ENCODE measurements around the gene IAPP.
"Not testable (repeated sequence)": the region's sequence is repeated elsewhere in the genome, so short reads cannot be mapped to it uniquely, and the experiment has no call there.

IAPP gene

DNA sequence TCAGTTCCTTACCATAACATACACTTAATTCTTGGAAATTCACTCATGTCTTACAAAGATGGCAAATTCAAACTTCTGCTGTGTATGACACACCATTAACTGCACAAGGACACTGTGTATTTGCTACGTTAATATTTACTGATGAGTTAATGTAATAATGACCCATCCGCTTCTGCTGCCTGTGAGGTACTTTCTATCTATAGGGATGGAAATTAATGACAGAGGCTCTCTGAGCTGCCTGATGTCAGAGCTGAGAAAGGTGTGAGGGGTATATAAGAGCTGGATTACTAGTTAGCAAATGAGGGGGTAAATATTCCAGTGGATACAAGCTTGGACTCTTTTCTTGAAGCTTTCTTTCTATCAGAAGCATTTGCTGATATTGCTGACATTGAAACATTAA, at the start of gene IAPP:
Gene IAPP, plus strand, starts transcription at position 301 of the 400 bp plus-strand sequence. CDS start 450 bp downstream, outside the sequence.
- DNase-seq, result no peak

DNA sequence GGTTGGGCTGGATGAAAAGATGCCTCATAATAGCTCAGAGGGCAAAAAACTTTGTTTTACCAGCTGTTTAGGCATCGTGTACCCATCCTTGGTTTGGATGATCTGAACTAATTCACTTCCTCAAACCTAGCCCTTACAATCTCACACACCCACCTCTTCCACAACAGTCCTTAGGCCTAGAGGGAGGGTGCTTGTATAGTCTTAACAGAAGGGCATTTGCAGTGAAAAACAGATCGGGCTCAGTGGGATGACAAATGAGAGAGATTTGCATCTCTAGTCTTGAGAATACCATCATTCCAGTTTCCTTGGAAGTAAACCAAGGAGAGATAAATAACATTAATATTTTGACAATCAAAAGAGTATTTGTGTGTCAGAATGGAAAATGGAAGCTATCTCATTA, 49.0 kb upstream of the IAPP start:
- no peak for DNase-seq

DNA sequence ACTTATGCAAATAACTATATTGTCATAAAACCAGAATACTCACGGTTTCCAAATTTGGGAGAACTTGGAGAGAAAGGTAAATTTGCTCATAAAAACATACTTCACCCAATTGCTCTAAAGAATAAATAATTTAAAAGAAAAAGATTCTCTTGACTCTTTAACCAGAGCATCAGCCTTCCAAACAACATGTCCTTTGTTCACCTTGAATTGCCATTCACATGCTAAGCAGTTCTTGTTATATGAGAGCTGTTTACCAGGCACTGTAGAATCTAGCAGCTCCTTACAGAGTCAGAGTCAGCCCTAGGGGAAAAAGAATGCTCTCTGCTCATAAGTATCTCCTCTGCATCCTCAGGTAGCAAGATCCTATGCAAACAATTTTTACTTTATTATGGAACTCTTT, 48.2 kb upstream of the IAPP start:
- no peak for DNase-seq

DNA sequence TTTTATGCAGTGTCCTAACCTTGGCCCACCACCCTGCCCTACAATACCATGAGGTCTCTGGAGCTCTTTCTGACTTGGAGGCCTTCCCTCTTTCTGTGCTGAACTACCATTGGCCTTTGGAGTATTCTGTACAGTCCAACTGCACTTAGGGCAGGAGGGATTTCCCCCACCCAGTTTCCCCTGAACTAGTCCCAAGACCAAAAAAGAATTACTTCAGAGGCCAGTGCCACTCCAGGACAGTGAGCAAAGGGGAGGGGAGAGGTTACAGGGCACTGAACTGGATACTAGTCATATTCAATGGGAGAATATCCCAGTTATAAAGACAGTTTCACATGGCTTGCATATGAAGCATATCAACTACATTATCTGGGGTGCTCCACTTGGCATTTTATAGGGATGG, 44.1 kb upstream of the IAPP start:
- no peak for DNase-seq

DNA sequence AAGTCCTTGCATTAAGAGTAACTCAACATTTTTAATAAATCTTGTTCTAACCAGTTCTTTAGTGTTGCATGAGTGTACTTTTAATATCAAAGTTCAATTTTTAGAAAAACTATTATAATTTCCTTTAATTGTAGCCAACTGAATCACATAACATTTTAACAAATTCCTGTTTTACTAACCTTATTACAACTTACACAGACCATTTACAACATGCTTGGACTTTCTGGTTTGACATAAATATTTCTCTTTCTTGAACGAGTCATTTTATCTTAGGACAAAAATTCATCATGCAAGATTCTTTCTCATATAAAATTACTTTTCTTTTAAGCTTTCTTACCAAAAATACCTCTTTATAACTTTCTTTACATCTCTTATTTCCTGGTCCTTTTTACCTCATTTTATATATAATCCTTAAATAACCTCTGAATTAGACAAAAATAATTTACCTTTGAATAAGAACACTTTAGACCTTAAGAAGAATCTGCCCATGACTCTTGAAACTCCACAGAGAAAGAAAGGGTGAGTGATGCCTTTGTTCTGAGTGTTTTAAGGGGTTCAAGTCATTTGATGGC, 41.9 kb upstream of the IAPP start:
- DNase-seq, result peak; percentile 2

DNA sequence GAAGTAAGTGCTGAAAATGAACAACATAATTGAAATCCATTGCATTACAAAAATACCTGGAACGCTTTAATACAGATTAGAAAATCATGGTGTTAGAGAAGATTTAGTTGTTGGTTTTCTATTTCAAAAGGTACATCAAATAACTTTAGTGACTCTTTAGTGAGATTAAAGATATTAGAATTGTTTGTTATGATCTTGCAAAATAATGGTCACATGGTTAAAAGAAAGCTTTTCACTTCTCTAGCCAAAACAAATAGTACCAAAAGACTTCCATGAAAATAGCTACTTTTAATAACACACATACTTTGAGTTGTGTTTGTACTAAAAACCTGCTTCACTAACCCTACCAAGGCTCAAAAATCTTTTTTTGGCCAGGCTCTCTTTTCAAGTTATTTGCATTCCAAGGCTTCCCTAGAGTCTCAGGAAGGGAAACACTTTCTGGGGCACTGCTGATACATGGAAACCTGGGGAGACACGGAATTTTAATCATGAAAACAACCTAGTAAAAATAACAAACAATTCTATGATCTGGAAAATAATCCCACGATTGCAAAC, 37.9 kb upstream of the IAPP start, which contains the start of gene SLCO1A2:
Gene SLCO1A2, minus strand, starts transcription at position 147 of the 555 bp plus-strand sequence. CDS start 270 bp downstream, outside the sequence.
- no peak for DNase-seq

DNA sequence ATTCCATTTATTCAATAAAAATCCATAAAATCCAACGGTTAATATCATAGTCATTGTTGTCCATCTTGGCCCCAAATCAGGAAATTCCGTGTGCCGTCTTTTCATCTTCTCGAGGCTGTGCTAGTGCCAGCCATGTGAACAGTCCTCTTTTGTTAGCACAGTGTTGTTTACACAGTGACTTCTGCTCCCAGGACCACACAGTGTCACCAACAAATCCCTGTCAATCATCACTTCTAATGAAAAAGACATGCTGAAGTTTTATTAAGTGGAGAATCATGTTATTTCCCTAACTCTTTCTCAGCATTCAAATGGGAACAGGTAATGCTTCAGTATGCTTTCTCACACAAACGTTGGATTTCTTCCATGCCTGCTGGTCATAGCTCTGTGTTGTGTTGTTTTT, 36.0 kb upstream of the IAPP start:
- DNase-seq, result no peak

DNA sequence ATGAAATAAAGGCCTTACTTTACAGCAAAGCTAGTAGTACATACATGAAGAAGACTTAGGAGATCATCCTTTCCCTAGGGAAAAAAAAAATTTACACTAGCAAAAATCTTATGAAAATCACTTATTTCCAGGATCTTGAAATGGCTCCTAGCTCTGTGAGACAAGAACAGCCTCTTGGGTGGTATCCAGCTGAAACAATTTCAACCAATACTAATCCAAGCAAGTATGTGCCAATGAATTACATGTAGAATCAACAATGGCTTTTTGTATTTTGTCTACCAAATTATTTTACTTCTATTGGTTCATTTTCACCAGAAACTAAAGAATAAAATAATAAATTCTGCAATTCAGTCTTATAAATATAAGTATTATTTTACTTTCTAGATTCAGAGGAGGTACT, 35.2 kb upstream of the IAPP start:
- no peak for DNase-seq

DNA sequence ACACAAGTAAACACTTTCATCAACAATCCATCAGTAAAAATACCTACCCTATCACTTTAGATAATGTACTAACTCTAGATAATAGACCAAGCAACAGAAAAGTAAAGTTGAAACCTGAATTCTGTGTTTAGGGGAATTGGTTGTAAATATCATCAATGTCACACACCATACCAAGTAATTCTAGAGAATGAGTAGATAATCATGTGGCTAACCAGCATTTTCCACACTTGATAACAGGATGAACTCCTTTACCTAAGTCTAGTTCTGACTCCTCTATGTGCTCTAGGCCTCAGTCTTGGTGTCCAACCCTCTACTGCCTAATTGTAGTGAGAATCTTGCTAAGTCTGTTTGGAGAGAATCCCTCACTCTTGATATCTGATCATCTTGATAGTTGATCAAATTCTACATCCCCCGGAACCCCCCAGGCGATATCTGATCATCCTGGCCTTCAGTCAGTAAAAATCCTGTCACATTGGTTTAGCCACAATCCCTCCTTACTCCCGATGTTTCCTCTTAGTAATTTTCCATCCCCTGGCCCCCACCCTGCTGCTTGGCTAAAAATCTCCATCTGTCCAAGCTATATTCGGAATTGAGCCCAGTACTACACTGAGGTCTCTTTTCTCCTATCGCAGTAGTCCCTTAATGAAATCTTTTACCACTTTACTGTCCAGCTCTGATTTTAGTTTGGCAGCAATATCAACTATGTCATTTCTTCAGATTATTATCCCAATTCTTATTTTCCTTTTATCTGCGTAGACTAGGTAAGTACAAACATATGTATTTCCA, 34.5 kb upstream of the IAPP start:
- DNase-seq, result no peak

DNA sequence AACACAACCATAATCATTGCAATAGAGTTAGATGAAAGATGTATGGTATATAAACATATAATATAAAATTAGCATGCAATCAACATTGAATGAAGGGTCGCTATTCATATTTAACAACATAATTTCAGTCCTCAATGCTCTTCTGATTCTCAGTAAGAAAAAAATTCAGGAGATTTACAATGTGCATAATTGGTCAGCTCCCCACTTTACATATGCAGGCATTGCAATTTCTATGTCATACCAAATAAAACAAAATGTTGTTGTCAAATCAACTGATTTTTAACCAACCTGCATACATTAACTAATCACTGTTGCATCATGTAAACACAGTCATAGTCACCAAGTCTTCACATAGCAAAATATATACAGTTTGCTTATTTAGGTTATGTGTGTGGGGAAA, 32.8 kb upstream of the IAPP start:
- no peak for DNase-seq

DNA sequence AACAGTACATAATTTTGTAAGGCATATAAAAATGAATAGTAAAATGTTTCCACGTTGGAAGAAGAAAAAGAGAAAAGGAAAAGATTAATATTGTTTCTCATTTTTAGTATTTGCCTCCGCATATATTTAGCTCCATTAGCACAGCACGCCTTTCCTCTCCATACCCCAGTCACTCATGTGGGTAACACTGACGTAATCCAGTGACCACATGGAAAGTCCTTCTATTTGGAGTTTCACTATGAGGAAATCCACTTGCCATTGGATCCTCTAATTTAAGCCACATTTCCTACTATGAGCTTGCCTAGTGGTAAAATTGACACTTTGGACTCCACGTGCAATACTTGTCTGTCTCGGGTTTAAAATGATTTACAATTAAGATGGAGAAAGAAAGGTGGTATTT, 32.3 kb upstream of the IAPP start:
- DNase-seq, result no peak

DNA sequence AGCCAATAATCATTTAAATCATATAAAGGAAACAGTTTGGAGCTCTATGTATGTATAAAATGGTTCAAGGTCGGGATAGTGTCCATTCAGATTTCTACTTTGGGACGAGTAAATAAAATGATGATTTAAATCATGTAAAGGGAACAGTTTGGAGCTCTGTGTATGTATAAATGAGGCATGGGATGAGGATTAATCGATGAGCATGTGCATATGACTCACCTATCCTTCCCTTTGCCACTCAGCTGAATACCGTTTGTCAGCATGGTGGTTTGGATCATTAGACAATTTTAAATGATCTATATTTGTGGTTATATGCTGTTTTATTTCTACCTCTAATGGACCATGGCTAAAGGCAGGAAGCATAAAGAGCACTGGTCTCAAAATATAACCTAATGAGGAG, 30.9 kb upstream of the IAPP start:
- DNase-seq, result no peak

DNA sequence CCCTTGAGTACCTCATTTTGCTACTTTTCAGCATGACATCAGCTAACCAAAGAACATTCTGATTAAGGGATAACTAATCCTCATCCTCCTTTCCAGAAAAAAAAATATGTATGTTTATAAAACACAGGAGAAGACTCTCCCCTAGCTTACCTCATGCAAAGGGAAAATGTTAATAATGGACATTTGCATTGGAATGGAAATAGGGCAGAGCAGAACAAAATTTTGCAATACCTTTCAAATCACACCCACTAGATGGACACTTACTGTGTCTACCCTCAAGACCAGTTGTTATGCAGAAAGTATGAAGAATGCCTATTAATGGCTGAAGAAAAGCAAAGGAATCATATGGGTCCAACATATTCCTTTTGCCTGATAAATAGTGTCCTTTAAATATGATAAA, 29.1 kb upstream of the IAPP start:
- no peak for DNase-seq

DNA sequence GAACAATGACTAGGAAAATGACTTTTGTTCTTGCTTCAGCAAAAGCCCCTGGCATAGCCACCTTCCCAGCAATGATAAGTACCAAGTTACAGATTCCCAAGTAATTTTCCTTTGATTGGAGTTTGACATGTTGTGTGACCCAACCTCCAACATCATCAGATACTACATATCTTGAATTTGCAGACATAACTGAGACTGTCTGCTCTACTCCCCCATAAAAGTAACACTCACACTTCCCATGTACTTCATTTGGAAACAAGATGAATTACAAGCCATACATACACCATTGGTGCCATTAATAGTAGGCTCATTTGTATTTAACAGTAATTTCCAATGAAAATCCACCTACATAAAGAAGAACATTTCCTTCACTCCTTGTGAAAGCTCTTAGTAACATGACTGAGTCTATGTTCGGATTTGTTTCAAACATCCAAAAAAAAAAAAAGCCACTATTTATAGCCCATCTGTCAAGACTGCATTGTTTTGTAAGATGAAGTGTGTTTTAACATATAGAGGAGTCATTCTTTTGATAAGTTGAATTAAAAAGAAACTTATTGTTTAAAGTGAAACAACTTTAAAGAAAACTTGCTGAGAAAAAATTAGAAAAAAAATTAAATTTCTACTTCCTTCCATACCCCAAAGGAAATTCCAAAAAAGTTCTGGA, 26.0 kb upstream of the IAPP start:
- DNase-seq, result no peak

DNA sequence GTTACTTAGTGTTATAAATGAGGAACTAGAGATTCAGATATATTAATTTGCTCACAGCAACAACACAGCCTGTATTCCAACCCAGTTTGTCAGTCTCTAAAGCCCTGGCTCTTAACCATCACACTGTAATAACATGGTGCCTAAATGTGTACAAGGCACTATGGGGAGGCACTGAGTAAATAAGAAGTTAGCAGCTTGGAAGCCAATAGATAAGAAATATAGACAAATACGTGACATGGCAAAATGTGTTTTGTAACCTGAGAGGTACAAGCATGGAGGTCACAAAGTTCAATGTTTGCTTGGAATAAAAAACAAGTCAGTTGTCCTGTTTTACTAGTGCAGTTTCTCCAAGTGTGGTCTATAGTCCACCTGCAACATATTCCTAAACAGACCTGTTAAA, 21.7 kb upstream of the IAPP start:
- no peak for DNase-seq

DNA sequence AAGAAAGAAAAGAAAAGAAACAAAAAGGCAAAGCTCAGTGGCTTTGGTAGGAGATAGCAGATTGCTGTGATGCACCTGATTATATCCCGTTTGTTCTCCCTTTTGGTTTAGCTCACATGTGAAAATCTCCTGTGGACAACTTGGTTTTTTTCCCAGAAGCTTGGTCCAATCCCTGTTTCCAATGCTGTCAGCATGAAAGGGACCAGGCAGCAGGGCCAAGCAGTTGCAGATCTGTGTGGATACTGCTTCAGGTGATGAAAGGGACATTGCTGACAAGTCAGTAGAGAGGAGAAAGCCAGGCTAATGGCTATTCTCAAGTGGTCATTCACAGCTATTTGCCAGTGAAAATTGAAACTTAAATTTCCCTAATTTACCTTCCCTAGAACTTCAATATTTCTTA, 19.2 kb upstream of the IAPP start:
- no peak for DNase-seq

DNA sequence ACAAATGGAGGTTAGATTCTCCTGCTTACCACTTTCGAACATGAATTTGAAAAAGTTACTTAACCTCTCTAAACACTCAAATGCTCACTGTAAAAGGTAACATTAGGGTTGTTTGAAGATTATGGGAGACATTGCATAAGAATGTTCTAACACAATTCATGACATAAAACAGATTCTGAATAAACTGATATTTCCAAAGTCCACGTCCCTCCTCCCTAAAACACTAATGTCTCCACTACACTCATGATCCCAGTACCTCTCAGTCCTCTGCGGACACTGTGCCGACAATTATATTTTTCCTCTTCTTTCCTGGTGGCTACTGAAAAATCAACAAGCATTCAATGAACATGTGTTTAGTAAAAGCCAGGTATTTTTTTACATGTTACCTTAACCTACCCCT, 18.8 kb upstream of the IAPP start:
- DNase-seq, result no peak

DNA sequence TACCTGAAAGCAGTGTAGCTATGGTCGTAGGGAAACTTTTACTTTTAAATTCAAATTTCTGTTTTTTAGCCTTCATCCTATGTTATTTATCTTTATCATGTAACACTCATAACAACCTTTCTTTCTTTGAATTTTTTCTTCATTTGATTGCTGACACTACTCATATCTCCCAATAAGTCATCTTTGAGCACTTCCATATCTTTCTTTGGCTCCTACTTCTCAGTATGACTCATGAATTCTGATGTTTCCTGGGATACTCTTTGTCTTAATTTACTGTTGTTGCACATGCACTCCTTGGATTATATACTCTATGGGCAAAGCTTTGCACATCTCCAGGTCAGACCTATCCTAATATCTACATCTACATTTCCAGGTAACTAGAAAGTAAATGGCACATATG, 18.1 kb upstream of the IAPP start:
- DNase-seq, result no peak

DNA sequence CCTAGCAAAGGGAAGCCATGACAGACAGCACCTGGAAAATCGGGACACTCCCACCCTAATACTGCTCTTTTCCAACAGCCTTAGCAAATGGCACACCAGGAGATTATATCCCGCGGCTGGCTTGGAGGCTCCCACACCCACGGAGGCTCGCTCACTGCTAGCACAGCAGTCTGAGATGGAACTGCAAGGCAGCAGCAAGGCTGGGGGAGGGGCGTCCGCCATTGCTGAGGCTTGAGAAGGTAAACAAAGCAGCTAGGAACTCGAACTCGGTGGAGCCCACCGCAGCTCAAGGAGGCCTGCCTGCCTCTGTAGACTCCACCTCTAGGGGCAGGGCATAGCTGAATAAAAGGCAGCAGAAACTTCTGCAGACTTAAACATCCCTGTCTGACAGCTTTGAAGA, 12.1 kb upstream of the IAPP start:
- DNase-seq, result not testable (repeated sequence)

DNA sequence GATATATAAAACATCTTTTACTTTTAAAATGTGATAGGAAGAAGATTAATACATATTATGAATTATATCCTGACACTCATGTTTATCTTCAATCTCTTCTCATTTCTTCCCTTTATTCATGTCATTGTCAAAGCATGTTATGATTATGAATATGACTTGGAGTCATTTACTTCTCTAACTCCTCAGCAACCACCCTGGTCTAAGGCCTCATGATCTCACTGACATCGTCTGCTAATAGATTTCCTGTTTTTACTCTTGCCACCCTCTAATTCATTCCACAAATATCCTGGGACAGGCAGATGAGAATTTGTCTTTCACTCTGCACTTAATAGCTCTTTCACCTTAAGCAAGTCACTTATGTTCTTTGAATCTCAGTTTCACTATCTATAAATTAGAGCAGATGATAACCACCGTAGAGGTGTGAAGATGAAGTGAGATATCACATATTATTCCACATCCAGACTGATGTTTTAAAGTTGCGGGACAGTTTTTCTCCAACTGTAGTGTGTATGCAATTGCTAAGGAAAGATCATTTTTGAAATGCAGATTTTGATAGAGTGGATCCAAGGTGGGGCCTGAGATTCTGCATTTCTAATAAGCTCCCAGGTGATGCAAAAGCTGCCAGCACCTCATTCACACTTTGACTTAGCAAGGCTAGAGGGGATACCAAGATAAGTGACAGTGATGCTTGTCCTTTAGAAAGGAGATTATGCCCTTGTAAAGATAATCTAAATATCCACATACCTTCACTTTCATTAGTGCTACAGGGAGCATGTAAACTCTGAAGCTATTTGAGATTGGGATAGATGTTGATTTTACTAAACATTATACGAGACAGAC, 3.3 kb upstream of the IAPP start:
- no peak for DNase-seq

DNA sequence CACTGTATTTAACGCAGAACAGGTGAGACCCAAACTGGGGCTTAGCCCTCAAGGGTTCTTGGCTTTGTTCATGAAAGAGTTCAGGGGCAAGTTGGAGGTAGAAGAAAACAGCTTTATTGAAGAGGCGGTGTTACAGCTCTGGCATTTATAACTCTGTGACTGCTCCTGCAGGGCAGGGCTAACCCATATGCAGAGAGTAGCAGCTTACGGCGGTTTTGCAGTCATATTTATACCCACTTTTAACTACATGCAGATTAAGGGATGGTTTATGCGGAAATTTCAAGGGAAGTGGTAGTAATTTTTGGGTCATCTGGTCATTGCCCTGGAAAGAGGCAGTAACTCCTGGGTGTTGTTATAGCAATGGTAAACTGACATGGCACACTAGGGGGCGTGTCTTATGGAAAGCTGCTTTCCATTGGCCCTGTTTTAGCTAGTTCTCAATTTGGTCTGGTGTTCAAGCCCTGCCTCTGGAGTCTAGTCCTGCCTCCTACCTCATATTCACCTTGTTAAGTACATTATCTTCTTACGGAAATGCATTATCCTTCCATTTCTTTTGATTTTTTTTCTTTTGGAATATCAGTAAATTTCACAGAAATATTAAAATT, 1.8 kb upstream of the IAPP start:
- no peak for DNase-seq

DNA sequence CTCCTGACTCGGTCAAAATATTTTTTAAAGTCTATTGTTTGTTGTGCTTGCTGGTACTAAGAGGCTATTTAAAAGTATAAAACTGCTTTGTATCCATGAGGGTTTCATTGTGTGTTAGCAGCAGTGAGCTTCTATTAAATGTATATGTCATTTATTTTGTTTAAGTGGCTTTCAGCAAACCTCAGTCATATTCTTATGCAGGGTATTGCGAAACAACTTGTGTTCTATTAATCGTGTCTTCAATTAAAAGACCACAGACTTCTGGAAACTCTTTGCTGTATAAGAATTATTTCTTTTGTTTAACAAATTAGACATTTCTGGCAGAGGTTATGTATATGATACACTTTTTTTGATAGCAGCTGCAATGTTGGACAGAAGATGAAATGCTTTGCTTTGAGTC, 6.5 kb downstream of the IAPP start:
- no peak for DNase-seq

DNA sequence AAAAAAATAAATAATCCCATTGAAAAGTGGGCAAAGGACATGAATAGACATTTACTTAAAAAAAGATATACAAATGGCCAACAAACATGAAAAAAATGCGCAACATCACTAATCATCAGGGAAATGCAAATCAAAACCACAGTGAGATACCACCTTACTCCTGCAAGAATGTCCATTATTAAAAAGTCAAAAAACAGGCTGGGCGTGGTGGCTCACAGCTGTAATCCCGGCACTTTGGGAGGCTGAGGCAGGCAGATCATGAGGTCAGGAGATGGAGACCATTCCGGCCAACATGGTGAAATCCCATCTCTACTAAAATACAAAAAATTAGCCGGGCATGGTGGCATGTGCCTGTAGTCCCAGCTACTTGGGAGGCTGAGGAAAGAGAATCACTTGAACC, 8.6 kb downstream of the IAPP start:
- DNase-seq, result not testable (repeated sequence)
